K562 (cell line): ENCODE data around the gene DIPK1B. TPM values are rescaled to one million over a fixed set of nuclear protein-coding genes. Genes with fewer than 3 reads are reported as not detected.

Source experiments
- CHD4 ChIP-seq: fragments of 200-600 bp; sonication (generic); IDR thresholded peaks from 3 replicates; pipeline ENCODE4 v1.6.1; 2012; ENCODE audit warnings: low read depth, mild to moderate bottlenecking, mixed read lengths, low read length, inconsistent platforms; ENCODE audit not compliant: insufficient read depth, insufficient replicate concordance, poor library complexity, severe bottlenecking
- CTBP1 ChIP-seq: fragments of 450-650 bp; IDR thresholded peaks from 2 replicates; pipeline ENCODE4 v1.6.1; 2016; ENCODE audit warnings: borderline replicate concordance
- ERF ChIP-seq: fragments of 450-650 bp; formaldehyde crosslinking; IDR thresholded peaks from 2 replicates; pipeline ENCODE4 v1.4.0; 2020; ENCODE audit warnings: mild to moderate bottlenecking, mixed read lengths
- KDM4B ChIP-seq, 2 experiments: fragments of 450-650 bp in 1 of 2; sonication (generic) in 1 of 2; IDR thresholded peaks; 2 replicates each; pipeline ENCODE4 v1.6.1; 2016 to 2017; ENCODE audit warnings: borderline replicate concordance in 2 of 2, antibody characterized with exemption in 1 of 2, low read depth in 1 of 2, mild to moderate bottlenecking in 1 of 2
- MAFK ChIP-seq: IDR thresholded peaks from 2 replicates; pipeline ENCODE4 v1.6.1; 2011; ENCODE audit warnings: low read length, improper control_type of control experiment
- POLR2AphosphoS2 ChIP-seq: IDR thresholded peaks from 2 replicates; pipeline ENCODE4 v1.6.1; 2012; ENCODE audit warnings: low read length, improper control_type of control experiment
- PTBP1 ChIP-seq: fragments of 200-400 bp; formaldehyde crosslinking; IDR thresholded peaks from 2 replicates; pipeline ENCODE4 v1.6.1; 2017; ENCODE audit warnings: low read depth, low read length
- RHOXF2B ChIP-seq: fragments of 250-450 bp; sonication (Bioruptor Pico); conservative IDR thresholded peaks from 2 replicates; pipeline ENCODE4 v1.5.1; 2021
- TEAD4 ChIP-seq, 2 experiments: sonication (generic) in 1 of 2; formaldehyde crosslinking in 1 of 2; IDR thresholded peaks; 2 replicates each; pipeline versions ENCODE4 v1.6.1 to v1.8.0; 2012 to 2022; ENCODE audit warnings: borderline replicate concordance in 1 of 2, inconsistent platforms in 1 of 2, low read length in 1 of 2, mild to moderate bottlenecking in 1 of 2, missing genetic modification reagents in 1 of 2
- YY1 ChIP-seq, 3 experiments: IDR thresholded peaks; 2 replicates each; pipeline ENCODE4 v1.6.1; 2011; ENCODE audit warnings: low read length in 2 of 3, mild to moderate bottlenecking in 2 of 3, moderate library complexity in 2 of 3, borderline replicate concordance in 1 of 3, control low read depth in 1 of 3, low read depth in 1 of 3; ENCODE audit not compliant: insufficient read depth in 3 of 3, insufficient replicate concordance in 2 of 3, control insufficient read depth in 1 of 3, insufficient read length in 1 of 3; ENCODE audit errors: extremely low read depth in 1 of 3
- ZNF140 ChIP-seq: fragments of 250-450 bp; sonication (Bioruptor Pico); IDR thresholded peaks from 2 replicates; pipeline ENCODE4 v1.8.0; 2021; ENCODE audit warnings: moderate library complexity, mild to moderate bottlenecking, inconsistent platforms
- ZNF668 ChIP-seq: fragments of 250-450 bp; sonication (Bioruptor Pico); IDR thresholded peaks from 2 replicates; pipeline ENCODE4 v1.8.0; 2022; ENCODE audit warnings: mild to moderate bottlenecking, inconsistent platforms
- polyA plus RNA-seq, 8 experiments: library from polyadenylated mRNA; depleted of rRNA in 4 of 8; stranded (reverse) in 5 of 8; unstranded in 3 of 8; fragments of >200 nt; fragmentation: Nextera tagmentation in 2 of 8; fragmentation: Illumina TruSeq in 1 of 8; extraction: Ambion mirVana in 2 of 8; extraction: Trizol in 1 of 8; gene quantifications; 2 replicates each; pipeline versions ENCODE4 v1.2.1 to v1.2.3, GENCODE V29; 2011 to 2014; ENCODE audit warnings: inconsistent platforms in 1 of 8, missing spikeins in 1 of 8
- total RNA-seq, 7 experiments: library from RNA; depleted of rRNA in 6 of 7; stranded (reverse); fragments of >200 nt in 6 of 7; fragmentation: Illumina TruSeq in 2 of 7; extraction: Trizol in 2 of 7; gene quantifications; 2 replicates each; pipeline versions ENCODE4 v1.2.1 to v1.2.3, GENCODE V29; 2011 to 2021; ENCODE audit warnings: low replicate concordance in 1 of 7
- TF ChIP-seq, protein P1 (sequence below): fragments of 250-450 bp; sonication (Bioruptor Pico); IDR thresholded peaks from 2 replicates; pipeline ENCODE4 v1.4.0; 2020; ENCODE audit warnings: mild to moderate bottlenecking, moderate library complexity, borderline replicate concordance
- TF ChIP-seq, protein P2 (sequence below): fragments of 450-650 bp; formaldehyde crosslinking; IDR thresholded peaks from 2 replicates; pipeline ENCODE4 v1.4.0; 2020; ENCODE audit warnings: mild to moderate bottlenecking, mixed read lengths
- TF ChIP-seq, protein P3 (sequence below): fragments of 450-650 bp; formaldehyde crosslinking; IDR thresholded peaks from 2 replicates; pipeline ENCODE4 v1.4.0; 2020; ENCODE audit warnings: mild to moderate bottlenecking, moderate library complexity
- TF ChIP-seq, protein P4 (sequence below): fragments of 450-650 bp; IDR thresholded peaks from 2 replicates; pipeline ENCODE4 v1.6.1; 2018; ENCODE audit not compliant: partially characterized antibody

Gene DIPK1B
- total and polyA plus RNA-seq, 9 of the 15 experiments (the other 6 are each of a cell fraction or from before 2014, with no cell fraction given): 0.08 to 22.3 (median 5.9) TPM

DNA sequence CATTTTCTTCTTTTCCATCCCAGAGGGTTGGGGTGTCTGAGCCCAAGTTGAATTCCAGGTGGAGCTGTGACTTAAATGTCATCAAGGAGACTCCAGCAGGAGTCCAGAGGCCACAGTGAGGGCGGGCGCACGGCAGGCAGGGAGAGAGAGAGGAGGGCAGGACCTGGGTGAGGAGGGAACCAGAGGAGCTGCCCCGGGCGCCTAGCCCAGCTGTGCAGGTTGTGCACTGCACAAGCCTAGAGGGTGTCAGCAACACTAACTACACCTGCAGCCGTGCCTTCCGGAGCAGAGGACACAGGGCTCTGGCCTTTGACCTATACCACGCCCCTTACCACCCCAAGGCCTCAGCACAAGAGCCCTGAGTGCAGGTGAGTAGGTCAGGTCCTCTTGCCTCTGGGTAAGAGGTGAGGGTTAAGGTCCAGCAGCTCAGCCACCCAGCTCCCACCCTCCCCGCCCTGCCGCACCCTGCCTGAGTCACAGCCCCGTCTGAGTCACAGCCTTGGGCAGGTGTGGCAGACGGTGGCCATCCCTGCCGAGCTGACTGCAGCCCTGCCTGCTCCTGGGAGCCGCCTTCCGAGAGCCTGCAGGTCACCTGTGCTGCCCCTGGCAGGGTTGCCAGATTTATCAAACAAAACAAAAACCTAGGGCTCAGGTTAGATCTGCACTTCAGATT is 18.7 kb upstream of the DIPK1B start (continued):
- TF ChIP-seq, protein P1, sequence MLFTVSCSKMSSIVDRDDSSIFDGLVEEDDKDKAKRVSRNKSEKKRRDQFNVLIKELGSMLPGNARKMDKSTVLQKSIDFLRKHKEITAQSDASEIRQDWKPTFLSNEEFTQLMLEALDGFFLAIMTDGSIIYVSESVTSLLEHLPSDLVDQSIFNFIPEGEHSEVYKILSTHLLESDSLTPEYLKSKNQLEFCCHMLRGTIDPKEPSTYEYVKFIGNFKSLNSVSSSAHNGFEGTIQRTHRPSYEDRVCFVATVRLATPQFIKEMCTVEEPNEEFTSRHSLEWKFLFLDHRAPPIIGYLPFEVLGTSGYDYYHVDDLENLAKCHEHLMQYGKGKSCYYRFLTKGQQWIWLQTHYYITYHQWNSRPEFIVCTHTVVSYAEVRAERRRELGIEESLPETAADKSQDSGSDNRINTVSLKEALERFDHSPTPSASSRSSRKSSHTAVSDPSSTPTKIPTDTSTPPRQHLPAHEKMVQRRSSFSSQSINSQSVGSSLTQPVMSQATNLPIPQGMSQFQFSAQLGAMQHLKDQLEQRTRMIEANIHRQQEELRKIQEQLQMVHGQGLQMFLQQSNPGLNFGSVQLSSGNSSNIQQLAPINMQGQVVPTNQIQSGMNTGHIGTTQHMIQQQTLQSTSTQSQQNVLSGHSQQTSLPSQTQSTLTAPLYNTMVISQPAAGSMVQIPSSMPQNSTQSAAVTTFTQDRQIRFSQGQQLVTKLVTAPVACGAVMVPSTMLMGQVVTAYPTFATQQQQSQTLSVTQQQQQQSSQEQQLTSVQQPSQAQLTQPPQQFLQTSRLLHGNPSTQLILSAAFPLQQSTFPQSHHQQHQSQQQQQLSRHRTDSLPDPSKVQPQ (CRISPR knock-in tag): no peak
- TF ChIP-seq, protein P2, sequence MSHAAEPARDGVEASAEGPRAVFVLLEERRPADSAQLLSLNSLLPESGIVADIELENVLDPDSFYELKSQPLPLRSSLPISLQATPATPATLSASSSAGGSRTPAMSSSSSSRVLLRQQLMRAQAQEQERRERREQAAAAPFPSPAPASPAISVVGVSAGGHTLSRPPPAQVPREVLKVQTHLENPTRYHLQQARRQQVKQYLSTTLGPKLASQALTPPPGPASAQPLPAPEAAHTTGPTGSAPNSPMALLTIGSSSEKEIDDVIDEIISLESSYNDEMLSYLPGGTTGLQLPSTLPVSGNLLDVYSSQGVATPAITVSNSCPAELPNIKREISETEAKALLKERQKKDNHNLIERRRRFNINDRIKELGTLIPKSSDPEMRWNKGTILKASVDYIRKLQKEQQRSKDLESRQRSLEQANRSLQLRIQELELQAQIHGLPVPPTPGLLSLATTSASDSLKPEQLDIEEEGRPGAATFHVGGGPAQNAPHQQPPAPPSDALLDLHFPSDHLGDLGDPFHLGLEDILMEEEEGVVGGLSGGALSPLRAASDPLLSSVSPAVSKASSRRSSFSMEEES (CRISPR knock-in tag): no peak
- no peak for TF ChIP-seq ZNF668 (CRISPR knock-in tag)
- no peak for TF ChIP-seq MAFK
- no peak for TF ChIP-seq RHOXF2B (CRISPR knock-in tag)
- no peak for TF ChIP-seq TEAD4 (IDR thresholded peaks at IDR 0.05; ENCODE audit: low read length)
- no peak for TF ChIP-seq TEAD4 (CRISPR knock-in tag; IDR thresholded peaks at IDR 0.05; ENCODE audit: borderline replicate concordance)
- TF ChIP-seq KDM4B (IDR thresholded peaks at IDR 0.05; ENCODE audit: borderline replicate concordance in 2 of 2, low read depth in 1 of 2): 0 out of 4 replicates have a peak, but pooled peaks of 1 of the 2 experiments have one; percentile 41
- TF ChIP-seq, protein P3, sequence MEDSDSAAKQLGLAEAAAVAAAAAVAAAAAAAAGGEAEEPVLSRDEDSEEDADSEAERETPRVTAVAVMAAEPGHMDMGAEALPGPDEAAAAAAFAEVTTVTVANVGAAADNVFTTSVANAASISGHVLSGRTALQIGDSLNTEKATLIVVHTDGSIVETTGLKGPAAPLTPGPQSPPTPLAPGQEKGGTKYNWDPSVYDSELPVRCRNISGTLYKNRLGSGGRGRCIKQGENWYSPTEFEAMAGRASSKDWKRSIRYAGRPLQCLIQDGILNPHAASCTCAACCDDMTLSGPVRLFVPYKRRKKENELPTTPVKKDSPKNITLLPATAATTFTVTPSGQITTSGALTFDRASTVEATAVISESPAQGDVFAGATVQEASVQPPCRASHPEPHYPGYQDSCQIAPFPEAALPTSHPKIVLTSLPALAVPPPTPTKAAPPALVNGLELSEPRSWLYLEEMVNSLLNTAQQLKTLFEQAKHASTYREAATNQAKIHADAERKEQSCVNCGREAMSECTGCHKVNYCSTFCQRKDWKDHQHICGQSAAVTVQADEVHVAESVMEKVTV (CRISPR knock-in tag): no peak
- TF ChIP-seq CTBP1: 0 out of 2 replicates have a peak, but pooled peaks have one; percentile 10
- TF ChIP-seq CHD4: no peak
- TF ChIP-seq ZNF140 (CRISPR knock-in tag): no peak
- no peak for TF ChIP-seq ERF (CRISPR knock-in tag)
- no peak for TF ChIP-seq PTBP1
- no peak for TF ChIP-seq POLR2AphosphoS2
- TF ChIP-seq YY1 (IDR thresholded peaks at IDR 0.05; ENCODE audit: borderline replicate concordance in 1 of 3, control insufficient read depth in 1 of 3, extremely low read depth in 1 of 3, insufficient read depth in 3 of 3, insufficient read length in 1 of 3, insufficient replicate concordance in 2 of 3, low read depth in 1 of 3, low read length in 2 of 3): peak in 1 of 3 experiments; percentile 10
- TF ChIP-seq, protein P4, sequence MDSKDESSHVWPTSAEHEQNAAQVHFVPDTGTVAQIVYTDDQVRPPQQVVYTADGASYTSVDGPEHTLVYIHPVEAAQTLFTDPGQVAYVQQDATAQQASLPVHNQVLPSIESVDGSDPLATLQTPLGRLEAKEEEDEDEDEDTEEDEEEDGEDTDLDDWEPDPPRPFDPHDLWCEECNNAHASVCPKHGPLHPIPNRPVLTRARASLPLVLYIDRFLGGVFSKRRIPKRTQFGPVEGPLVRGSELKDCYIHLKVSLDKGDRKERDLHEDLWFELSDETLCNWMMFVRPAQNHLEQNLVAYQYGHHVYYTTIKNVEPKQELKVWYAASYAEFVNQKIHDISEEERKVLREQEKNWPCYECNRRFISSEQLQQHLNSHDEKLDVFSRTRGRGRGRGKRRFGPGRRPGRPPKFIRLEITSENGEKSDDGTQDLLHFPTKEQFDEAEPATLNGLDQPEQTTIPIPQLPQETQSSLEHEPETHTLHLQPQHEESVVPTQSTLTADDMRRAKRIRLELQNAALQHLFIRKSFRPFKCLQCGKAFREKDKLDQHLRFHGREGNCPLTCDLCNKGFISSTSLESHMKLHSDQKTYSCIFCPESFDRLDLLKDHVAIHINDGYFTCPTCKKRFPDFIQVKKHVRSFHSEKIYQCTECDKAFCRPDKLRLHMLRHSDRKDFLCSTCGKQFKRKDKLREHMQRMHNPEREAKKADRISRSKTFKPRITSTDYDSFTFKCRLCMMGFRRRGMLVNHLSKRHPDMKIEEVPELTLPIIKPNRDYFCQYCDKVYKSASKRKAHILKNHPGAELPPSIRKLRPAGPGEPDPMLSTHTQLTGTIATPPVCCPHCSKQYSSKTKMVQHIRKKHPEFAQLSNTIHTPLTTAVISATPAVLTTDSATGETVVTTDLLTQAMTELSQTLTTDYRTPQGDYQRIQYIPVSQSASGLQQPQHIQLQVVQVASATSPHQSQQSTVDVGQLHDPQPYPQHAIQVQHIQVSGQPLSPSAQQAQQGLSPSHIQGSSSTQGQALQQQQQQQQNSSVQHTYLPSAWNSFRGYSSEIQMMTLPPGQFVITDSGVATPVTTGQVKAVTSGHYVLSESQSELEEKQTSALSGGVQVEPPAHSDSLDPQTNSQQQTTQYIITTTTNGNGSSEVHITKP: no peak
